ENCODE measurements around the gene AFF1. TPM values are rescaled to one million over a fixed set of nuclear protein-coding genes. Genes with fewer than 3 reads are reported as not detected.
"Not testable (repeated sequence)": the region's sequence is repeated elsewhere in the genome, so short reads cannot be mapped to it uniquely, and the experiment has no call there.

Gene AFF1
- total and polyA plus RNA-seq, 4 donors: 4.8 to 107 (median 57.3) TPM

DNA sequence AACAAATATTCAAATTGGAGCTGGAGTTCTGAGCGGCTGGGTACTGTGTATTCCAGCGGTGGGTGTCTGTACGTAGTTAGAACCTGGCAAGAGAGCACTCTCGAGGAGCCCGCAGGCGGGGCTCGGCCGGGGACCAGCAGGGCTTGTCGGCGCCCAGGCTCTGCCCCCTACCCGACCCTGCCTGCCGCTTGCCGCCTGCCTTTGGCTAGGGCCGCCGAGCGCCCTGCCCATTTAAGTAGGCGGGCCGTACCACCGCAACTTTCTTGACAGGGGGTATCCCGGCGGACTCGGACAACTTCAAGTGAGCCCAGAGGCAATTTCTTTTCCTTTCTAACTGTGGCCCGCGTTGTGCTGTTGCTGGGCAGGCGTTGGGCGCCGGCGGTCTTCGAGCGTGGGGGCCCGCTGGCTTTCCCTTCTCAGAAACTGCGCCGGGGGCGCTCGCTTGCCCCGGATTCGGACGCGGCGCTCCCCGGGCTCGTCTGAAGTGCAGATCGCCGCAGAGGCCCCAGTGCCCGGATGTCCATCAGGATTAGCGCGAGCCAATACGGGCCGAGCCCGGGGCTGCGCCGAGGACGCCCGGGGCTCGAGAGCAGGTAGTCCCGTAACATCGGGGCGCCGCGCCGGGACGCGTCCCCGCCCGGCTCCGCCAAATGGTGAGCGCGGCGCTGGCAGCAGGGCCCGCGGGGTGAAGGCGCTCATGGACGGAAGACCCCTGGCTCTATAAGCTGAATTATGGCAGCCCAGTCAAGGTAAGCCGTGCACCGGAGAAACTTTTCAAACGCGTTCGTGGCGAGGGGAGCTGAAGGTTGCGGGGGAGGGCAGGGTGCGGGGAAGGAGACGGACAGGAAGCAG is 72.1 kb downstream of the AFF1 start:
- H3K9me3 ChIP-seq (ENCODE audit: control insufficient read depth, low read length): no peaks in the 10 kb centered on the region
- WGBS, 2 donors: 0% methylated on average over 80 to 82 of the region's 82 CpGs
- peak overlapping the region; percentile 74 to 78 for H3K27ac ChIP-seq (ENCODE audit: low read depth in 1 of 2, low read length in 2 of 2)
- no peaks in the 10 kb centered on the region for H3K36me3 ChIP-seq (ENCODE audit: control insufficient read depth in 1 of 2, insufficient read depth in 2 of 2, low read length in 1 of 2)
- DNase-seq: peak; percentile 95 to 97
- peak; percentile 97 for ATAC-seq (ENCODE audit: low FRiP score)
- intact Hi-C loops (cut with DNase I): loop anchor here (2.0 to 5.0 kb wide), 5 partner anchors 40 to 86 kb away; partner anchors contain the start of gene AFF1 (in 2 of the 2)
- peak overlapping the region; percentile 24 to 94 for H3K4me3 ChIP-seq (ENCODE audit: low read length in 2 of 2)
- no peaks in the 10 kb centered on the region for H3K27me3 ChIP-seq (ENCODE audit: control insufficient read depth in 1 of 2, insufficient read depth in 2 of 2, low read length in 1 of 2)
- no peaks in the 10 kb centered on the region for H3K4me1 ChIP-seq (ENCODE audit: control insufficient read depth in 1 of 2, insufficient read depth in 2 of 2, low read length in 2 of 2)

DNA sequence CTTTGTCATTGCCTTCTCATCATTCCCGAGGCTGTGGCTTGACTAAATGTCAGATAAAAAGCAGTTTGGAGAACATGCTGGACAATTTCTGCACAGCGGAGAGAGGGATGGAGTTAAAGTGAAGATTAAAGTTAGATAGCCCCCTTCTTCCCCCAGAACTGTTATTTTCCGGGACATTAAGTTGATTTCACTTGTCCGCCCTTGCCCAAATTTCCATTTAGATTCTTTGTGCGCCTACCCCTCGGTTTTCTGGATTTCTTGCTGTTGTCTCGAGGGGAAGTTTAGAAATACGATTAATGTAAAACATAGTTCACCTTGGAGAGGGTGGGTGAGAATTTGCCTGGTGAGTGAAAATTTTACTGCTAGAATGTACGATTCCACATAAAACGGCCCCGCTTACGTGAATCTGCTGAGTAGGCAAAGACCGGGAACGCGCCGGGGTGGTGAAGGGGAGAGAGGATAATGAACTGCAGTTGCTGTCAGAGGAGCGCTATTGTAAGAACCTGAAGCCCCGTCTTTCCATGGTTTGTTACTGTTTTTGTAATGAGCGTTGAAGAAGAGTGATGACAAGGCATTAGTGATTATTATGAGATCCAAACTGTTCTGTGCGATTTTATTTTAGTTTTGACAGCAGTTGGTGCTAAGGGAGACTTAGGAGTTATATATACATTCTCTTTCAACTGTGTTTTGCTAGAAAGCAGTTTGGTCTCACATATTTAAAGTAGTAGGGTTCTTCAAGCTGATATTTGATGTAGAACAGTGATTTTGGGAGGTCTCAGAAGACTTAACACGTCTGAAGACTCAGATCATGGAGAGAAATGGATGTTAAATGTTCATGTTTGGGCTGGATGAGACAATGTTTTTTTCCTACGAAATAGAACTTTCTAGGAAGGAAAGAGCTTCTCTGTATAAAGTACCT is 73.0 kb downstream of the AFF1 start:
- Histone ChIP-seq H3K4me1 (ENCODE audit: control insufficient read depth in 1 of 2, insufficient read depth in 2 of 2, low read length in 2 of 2) (no peaks in the 10 kb centered on the region), H3K27me3 (ENCODE audit: control insufficient read depth in 1 of 2, insufficient read depth in 2 of 2, low read length in 1 of 2) (no peaks in the 10 kb centered on the region), H3K9me3 (ENCODE audit: control insufficient read depth, low read length) (no peaks in the 10 kb centered on the region), H3K4me3 (ENCODE audit: low read length in 2 of 2) (peak overlapping the region; percentile 24 to 94), H3K36me3 (ENCODE audit: control insufficient read depth in 1 of 2, insufficient read depth in 2 of 2, low read length in 1 of 2) (no peaks in the 10 kb centered on the region), H3K27ac (ENCODE audit: low read depth in 1 of 2, low read length in 2 of 2) (peak overlapping the region in 1 of 2 donors; percentile 78)
- intact Hi-C loops (cut with DNase I): loop anchor here (2.0 to 5.0 kb wide), 5 partner anchors 40 to 85 kb away; partner anchors contain the start of gene AFF1 (in 2 of the 2)
- 1 to 2% methylated on average over 22 of the region's 22 CpGs for WGBS, 2 donors
- DNase-seq: peak; percentile 75 to 83
- ATAC-seq (ENCODE audit: low FRiP score): peak; percentile 53

DNA sequence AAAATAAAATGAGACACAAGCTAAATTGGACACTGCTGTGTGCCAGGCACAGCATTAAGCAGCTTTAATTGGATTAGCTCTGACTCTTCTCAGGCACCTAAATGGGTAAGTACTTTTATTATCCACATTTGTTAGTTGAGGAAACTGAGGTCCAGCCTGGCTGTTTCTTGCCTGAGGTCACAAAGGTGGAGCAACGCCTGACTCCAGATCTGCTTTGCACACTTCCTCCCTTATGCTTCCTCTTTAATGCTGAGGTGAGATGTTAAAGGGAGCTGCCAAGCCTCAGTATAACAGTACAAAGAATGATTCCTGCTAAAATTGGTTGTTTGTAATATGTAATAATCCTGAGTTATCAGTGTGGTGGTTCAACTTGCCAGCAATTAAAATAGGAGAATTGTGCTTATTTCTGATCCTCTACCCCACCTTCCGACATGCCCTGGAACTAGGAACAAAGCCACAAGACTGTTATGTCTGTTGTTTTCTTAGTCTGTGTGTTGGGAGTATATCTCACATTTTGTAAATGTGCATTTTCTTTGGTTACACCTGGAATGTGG is 74.4 kb downstream of the AFF1 start:
- Histone ChIP-seq H3K9me3 (ENCODE audit: control insufficient read depth, low read length) (no peaks in the 10 kb centered on the region), H3K36me3 (ENCODE audit: control insufficient read depth in 1 of 2, insufficient read depth in 2 of 2, low read length in 1 of 2) (no peaks in the 10 kb centered on the region), H3K4me1 (ENCODE audit: control insufficient read depth in 1 of 2, insufficient read depth in 2 of 2, low read length in 2 of 2) (no peaks in the 10 kb centered on the region), H3K4me3 (ENCODE audit: low read length in 2 of 2) (no peak overlapping the region), H3K27me3 (ENCODE audit: control insufficient read depth in 1 of 2, insufficient read depth in 2 of 2, low read length in 1 of 2) (no peaks in the 10 kb centered on the region), H3K27ac (ENCODE audit: low read depth in 1 of 2, low read length in 2 of 2) (no peak overlapping the region)
- DNase-seq: no peak
- 77 to 87% methylated on average over 2 of the region's 2 CpGs for WGBS, 2 donors
- no peak for ATAC-seq (ENCODE audit: low FRiP score)
- intact Hi-C loops (cut with DNase I): loop anchor here (5.0 kb wide), 4 partner anchors 38 to 72 kb away; partner anchors contain the start of gene AFF1 (in 2 of the 2)

DNA sequence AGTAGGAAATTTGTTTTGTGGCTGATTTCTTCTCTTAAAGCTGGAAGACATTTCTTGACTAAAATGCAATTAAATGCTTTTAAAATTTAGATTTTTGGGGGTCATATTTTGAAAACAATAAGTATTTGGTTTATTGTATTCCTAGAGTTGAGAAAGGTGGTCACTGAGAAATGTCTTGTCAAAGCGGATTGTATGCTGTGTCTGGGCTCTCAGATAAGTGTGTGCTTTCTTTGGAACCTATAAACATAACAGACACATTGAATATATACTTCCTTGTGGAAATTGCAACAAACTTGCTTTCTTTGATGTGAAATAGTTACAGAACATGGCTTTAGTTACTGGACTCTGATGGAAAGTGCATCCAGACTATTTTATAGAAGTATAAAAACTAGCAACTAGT is 75.4 kb downstream of the AFF1 start:
- Histone ChIP-seq H3K27ac (ENCODE audit: low read depth in 1 of 2, low read length in 2 of 2) (no peak overlapping the region), H3K27me3 (ENCODE audit: control insufficient read depth in 1 of 2, insufficient read depth in 2 of 2, low read length in 1 of 2) (no peaks in the 10 kb centered on the region), H3K4me1 (ENCODE audit: control insufficient read depth in 1 of 2, insufficient read depth in 2 of 2, low read length in 2 of 2) (no peaks in the 10 kb centered on the region), H3K9me3 (ENCODE audit: control insufficient read depth, low read length) (no peaks in the 10 kb centered on the region), H3K36me3 (ENCODE audit: control insufficient read depth in 1 of 2, insufficient read depth in 2 of 2, low read length in 1 of 2) (no peaks in the 10 kb centered on the region), H3K4me3 (ENCODE audit: low read length in 2 of 2) (no peak overlapping the region)
- intact Hi-C loops (cut with DNase I): loop anchor here in 1 of 2 donors (5.0 kb wide), 1 partner anchor 67 kb away; no protein-coding TSS in a partner anchor
- 88 to 100% methylated on average over 1 of the region's 1 CpG for WGBS, 2 donors
- DNase-seq (no peak), ATAC-seq (ENCODE audit: low FRiP score) (no peak)

DNA sequence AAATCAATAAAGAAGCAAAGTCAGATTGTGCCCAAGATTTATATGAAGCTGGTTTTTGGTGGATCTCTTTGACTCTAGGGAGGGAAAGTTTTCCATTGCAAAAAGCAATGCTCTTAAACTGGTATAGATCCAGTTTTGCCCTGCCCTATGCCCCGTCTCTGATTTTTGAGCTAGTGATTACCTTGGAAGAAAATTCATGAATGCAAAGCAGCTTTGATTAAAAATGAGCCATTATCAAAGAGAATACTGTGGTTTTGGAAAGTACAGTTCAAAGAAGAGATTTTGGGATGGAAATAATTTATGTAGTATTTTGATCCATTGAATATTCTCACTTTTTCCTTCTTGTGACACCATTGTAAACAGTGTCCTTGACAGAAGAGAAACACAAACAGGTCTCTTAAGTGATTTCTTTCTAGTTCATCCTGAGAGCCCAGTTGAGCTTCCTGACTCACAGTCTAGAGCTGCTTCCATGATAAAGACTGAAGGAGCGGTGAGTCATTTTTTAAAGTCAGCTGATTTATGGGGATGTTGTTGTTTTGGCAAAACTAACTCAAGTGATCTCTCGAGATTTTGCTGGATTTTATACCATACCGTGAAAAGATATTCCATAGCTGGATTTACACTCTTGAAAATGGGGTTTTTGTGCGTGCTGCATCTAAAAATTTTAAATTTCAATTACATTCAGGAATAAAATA is 76.7 kb downstream of the AFF1 start:
- H3K9me3 ChIP-seq (ENCODE audit: control insufficient read depth, low read length): no peaks in the 10 kb centered on the region
- H3K27ac ChIP-seq (ENCODE audit: low read depth in 1 of 2, low read length in 2 of 2): no peak overlapping the region
- H3K4me3 ChIP-seq (ENCODE audit: low read length in 2 of 2): no peak overlapping the region
- no peak for ATAC-seq (ENCODE audit: low FRiP score)
- H3K27me3 ChIP-seq (ENCODE audit: control insufficient read depth in 1 of 2, insufficient read depth in 2 of 2, low read length in 1 of 2): no peaks in the 10 kb centered on the region
- H3K36me3 ChIP-seq (ENCODE audit: control insufficient read depth in 1 of 2, insufficient read depth in 2 of 2, low read length in 1 of 2): no peaks in the 10 kb centered on the region
- intact Hi-C loops (cut with DNase I): loop anchor here in 1 of 2 donors (5.0 kb wide), 1 partner anchor 66 kb away; no protein-coding TSS in a partner anchor
- no peaks in the 10 kb centered on the region for H3K4me1 ChIP-seq (ENCODE audit: control insufficient read depth in 1 of 2, insufficient read depth in 2 of 2, low read length in 2 of 2)
- no peak for DNase-seq
- 65% methylated on average over 5 of the region's 5 CpGs for WGBS, 2 donors

DNA sequence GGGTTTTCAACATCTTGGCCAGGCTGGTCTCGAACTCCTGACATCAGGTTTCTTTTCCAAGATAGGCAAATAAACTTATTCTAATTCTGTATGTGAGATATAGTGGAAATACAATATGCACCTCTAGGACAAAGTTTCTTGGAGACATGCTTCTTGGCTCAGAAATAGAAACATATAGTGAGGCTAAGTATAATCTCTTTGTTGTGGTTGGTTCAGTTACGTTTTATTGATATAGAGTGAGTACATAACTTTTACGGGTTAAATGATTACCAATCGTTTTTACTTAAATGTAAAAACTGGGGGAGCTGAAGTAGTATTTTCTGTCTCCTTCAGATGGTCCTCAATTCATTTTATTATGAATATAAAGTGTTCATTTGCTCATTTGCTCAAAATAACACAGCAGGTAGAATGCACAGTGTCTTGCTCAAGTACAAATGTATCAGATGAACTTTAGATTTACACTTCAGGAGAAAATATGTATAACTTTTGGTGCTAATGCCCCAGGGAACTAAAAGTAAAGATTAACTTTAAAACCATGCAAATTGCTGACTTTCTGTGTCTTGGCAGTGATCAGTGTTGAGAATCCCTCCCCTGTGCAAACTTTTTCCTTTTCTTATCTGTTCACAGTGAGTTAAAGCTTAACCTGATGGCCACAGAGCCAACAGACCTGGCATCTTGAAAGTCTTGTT is 77.6 kb downstream of the AFF1 start:
- intact Hi-C loops (cut with DNase I): loop anchor here in 1 of 2 donors (5.0 kb wide), 1 partner anchor 65 kb away; no protein-coding TSS in a partner anchor
- H3K36me3 ChIP-seq (ENCODE audit: control insufficient read depth in 1 of 2, insufficient read depth in 2 of 2, low read length in 1 of 2): no peaks in the 10 kb centered on the region
- no peaks in the 10 kb centered on the region for H3K27me3 ChIP-seq (ENCODE audit: control insufficient read depth in 1 of 2, insufficient read depth in 2 of 2, low read length in 1 of 2)
- H3K4me1 ChIP-seq (ENCODE audit: control insufficient read depth in 1 of 2, insufficient read depth in 2 of 2, low read length in 2 of 2): no peaks in the 10 kb centered on the region
- WGBS, 2 donors: 82 to 83% methylated on average over 4 of the region's 4 CpGs
- ATAC-seq (ENCODE audit: low FRiP score) (no peak), DNase-seq (no peak)
- no peak overlapping the region for H3K27ac ChIP-seq (ENCODE audit: low read depth in 1 of 2, low read length in 2 of 2)
- no peaks in the 10 kb centered on the region for H3K9me3 ChIP-seq (ENCODE audit: control insufficient read depth, low read length)
- H3K4me3 ChIP-seq (ENCODE audit: low read length in 2 of 2): no peak overlapping the region

DNA sequence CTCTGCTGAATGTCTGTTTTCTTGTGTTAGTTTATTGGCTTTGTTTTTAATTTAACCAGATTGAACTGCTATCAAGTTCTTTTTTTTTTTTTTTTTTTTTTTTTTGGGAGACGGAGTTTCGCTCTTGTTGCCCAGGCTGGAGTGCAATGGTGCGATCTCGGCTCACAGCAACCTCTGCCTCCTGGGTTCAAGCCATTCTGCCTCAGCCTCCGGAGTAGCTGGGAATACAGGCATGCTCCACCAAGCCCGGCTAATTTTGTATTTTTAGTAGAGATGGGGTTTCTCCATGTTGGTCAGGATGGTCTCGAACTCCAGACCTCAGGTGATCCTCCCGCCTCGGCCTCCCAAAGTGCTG is 78.1 kb downstream of the AFF1 start:
- H3K4me3 ChIP-seq (ENCODE audit: low read length in 2 of 2); H3K36me3 ChIP-seq (ENCODE audit: control insufficient read depth in 1 of 2, insufficient read depth in 2 of 2, low read length in 1 of 2); H3K27me3 ChIP-seq (ENCODE audit: control insufficient read depth in 1 of 2, insufficient read depth in 2 of 2, low read length in 1 of 2); H3K9me3 ChIP-seq (ENCODE audit: control insufficient read depth, low read length); DNase-seq; H3K27ac ChIP-seq (ENCODE audit: low read depth in 1 of 2, low read length in 2 of 2); ATAC-seq (ENCODE audit: low FRiP score); H3K4me1 ChIP-seq (ENCODE audit: control insufficient read depth in 1 of 2, insufficient read depth in 2 of 2, low read length in 2 of 2): not testable (repeated sequence)
- intact Hi-C loops (cut with DNase I): loop anchor here in 1 of 2 donors (5.0 kb wide), 1 partner anchor 64 kb away; no protein-coding TSS in a partner anchor
- WGBS, 2 donors: 92 to 95% methylated on average over 9 of the region's 9 CpGs
